ENCODE measurements around the gene STK32C. TPM values are rescaled to one million over a fixed set of nuclear protein-coding genes. Genes with fewer than 3 reads are reported as not detected.
"Not testable (repeated sequence)": the region's sequence is repeated elsewhere in the genome, so short reads cannot be mapped to it uniquely, and the experiment has no call there.

STK32C gene
- total and polyA plus RNA-seq, 7 donors, result 3.6 to 11.7 (median 6.6) TPM

- no peak overlapping the region for H3K27ac ChIP-seq
- peak; percentile 23 to 57 for DNase-seq
- TF ChIP-seq CTCF (IDR thresholded peaks at IDR 0.05), result peak; percentile 26
- H3K4me1 ChIP-seq, result peaks cover 21% of the 10 kb centered on the region
- no peaks in the 10 kb centered on the region for H3K27me3 ChIP-seq (ENCODE audit: insufficient read depth in 3 of 3, low read length in 2 of 3)
- no peak overlapping the region for H3K4me3 ChIP-seq
- WGBS, 3 donors, result 44 to 61% (median 56%) methylated on average over 16 of the region's 16 CpGs
- no peaks in the 10 kb centered on the region for H3K36me3 ChIP-seq (ENCODE audit: insufficient read depth in 1 of 2, low read depth in 1 of 2)
- intact Hi-C loops (cut with DNase I), result no loop called here
- no peaks in the 10 kb centered on the region for H3K9me3 ChIP-seq
- peak; percentile 47 to 71 (median 56) for ATAC-seq
These were observed 144.4 kb downstream of the STK32C start for GRCh38 chr10:132163278-132163765.

GRCh38 chr10:132162590-132163277 is 145.0 kb downstream of the STK32C start:
- no peak overlapping the region for H3K27ac ChIP-seq
- DNase-seq, result peak; percentile 19 to 54

GRCh38 chr10:132162021-132162531 is 145.7 kb downstream of the STK32C start:
- Histone ChIP-seq H3K4me1 (peaks cover 21% of the 10 kb centered on the region), H3K36me3 (ENCODE audit: insufficient read depth in 1 of 2, low read depth in 1 of 2) (no peaks in the 10 kb centered on the region), H3K4me3 (no peak overlapping the region), H3K27ac (peak overlapping the region; percentile 46), H3K9me3 (no peaks in the 10 kb centered on the region), H3K27me3 (ENCODE audit: insufficient read depth in 3 of 3, low read length in 2 of 3) (no peaks in the 10 kb centered on the region)
- WGBS, 3 donors, result 30 to 45% (median 34%) methylated on average over 12 of the region's 12 CpGs
- TF ChIP-seq CTCF (IDR thresholded peaks at IDR 0.05), result no peak
- ATAC-seq, result peak; percentile 70 to 89 (median 80)
- intact Hi-C loops (cut with DNase I), result no loop called here
- peak; percentile 6 to 48 for DNase-seq

More at GRCh38 chr10:132162590-132163277, 145.0 kb downstream of the STK32C start:
- intact Hi-C loops (cut with DNase I), result no loop called here
- 48 to 58% (median 52%) methylated on average over 10 of the region's 10 CpGs for WGBS, 3 donors
- no peak for TF ChIP-seq CTCF (IDR thresholded peaks at IDR 0.05)
- H3K36me3 ChIP-seq (ENCODE audit: insufficient read depth in 1 of 2, low read depth in 1 of 2), result no peaks in the 10 kb centered on the region
- ATAC-seq, result peak; percentile 10 to 37 (median 28)
- no peaks in the 10 kb centered on the region for H3K27me3 ChIP-seq (ENCODE audit: insufficient read depth in 3 of 3, low read length in 2 of 3)
- H3K9me3 ChIP-seq, result no peaks in the 10 kb centered on the region
- no peak overlapping the region for H3K4me3 ChIP-seq
- peaks cover 21% of the 10 kb centered on the region for H3K4me1 ChIP-seq

- ATAC-seq; H3K9me3 ChIP-seq; H3K4me3 ChIP-seq; H3K36me3 ChIP-seq (ENCODE audit: insufficient read depth in 1 of 2, low read depth in 1 of 2); intact Hi-C loops (cut with DNase I); H3K27me3 ChIP-seq (ENCODE audit: insufficient read depth in 3 of 3, low read length in 2 of 3); H3K27ac ChIP-seq: not testable (repeated sequence)
- peaks cover 21% of the 10 kb centered on the region for H3K4me1 ChIP-seq
- peak in 1 of 2 donors; percentile 4 for DNase-seq
- WGBS, 3 donors, result 83 to 90% (median 90%) methylated on average over 1 to 4 of the region's 4 CpGs
These were observed 146.7 kb downstream of the STK32C start for GRCh38 chr10:132160834-132161622.

- H3K36me3 ChIP-seq (ENCODE audit: insufficient read depth in 1 of 2, low read depth in 1 of 2); H3K9me3 ChIP-seq; intact Hi-C loops (cut with DNase I); H3K4me3 ChIP-seq; ATAC-seq; H3K27me3 ChIP-seq (ENCODE audit: insufficient read depth in 3 of 3, low read length in 2 of 3); H3K27ac ChIP-seq: not testable (repeated sequence)
- H3K4me1 ChIP-seq, result peaks cover 21% of the 10 kb centered on the region
- peak in 1 of 2 donors; percentile 0 for DNase-seq
These were observed 147.5 kb downstream of the STK32C start for GRCh38 chr10:132160231-132160630.

GRCh38 chr10:132159302-132160230 is 148.2 kb downstream of the STK32C start:
- H3K4me3 ChIP-seq; intact Hi-C loops (cut with DNase I); H3K27ac ChIP-seq; ATAC-seq; H3K27me3 ChIP-seq (ENCODE audit: insufficient read depth in 3 of 3, low read length in 2 of 3); H3K9me3 ChIP-seq; H3K36me3 ChIP-seq (ENCODE audit: insufficient read depth in 1 of 2, low read depth in 1 of 2): not testable (repeated sequence)
- H3K4me1 ChIP-seq, result peaks cover 21% of the 10 kb centered on the region
- 67 to 73% (median 71%) methylated on average over 4 to 7 of the region's 7 CpGs for WGBS, 3 donors
- peak; percentile 2 to 25 for DNase-seq
